Measurements from ENCODE around the gene INSL6. TPM values are rescaled to one million over a fixed set of nuclear protein-coding genes. Genes with fewer than 3 reads are reported as not detected.

Gene INSL6
- total and polyA plus RNA-seq, 2 donors from 2014 or later = 0.47 TPM; not detected in 1

DNA sequence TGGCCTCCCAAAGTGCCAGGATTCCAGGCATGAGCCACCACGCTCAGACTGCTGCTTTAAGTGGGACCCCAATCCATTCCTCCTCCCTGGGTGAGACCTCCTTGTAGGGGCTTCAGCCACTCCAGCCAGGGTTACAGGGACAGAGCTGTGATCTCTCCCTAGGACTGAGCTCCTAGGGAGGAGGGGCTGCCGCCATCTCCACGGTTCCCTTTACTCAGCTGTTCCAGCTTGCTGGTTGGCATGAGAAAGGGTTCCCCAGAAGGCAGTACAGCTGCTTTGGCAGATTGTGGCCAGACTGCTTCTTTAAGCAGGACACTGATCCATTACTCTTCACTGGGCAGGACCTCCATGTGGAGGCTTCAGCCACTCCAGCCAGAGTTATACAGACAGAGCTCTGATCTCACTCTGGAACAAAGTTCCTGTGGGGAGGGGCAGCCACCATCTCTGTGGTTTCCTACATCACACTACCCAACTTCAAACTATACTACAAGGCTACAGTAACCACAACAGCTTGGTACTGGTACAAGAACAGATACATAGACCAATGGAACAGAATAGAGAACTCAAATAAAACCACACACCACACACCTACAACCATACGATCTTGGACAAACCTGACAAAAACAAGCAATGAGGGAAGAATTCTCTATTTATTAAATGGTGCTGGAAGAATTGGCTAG is 7.2 kb downstream of the INSL6 start:
- no peaks in the 10 kb centered on the region for H3K4me1 ChIP-seq (ENCODE audit: control insufficient read depth in 2 of 3, insufficient read depth in 2 of 3, low read depth in 1 of 3, low read length in 3 of 3)
- no peaks in the 10 kb centered on the region for H3K27me3 ChIP-seq (ENCODE audit: control insufficient read depth, insufficient read depth, low read length)
- FAIRE-seq = no peak
- no peak for DNase-seq
- intact Hi-C loops (cut with DNase I) = no loop called here
- H3K9me3 ChIP-seq (ENCODE audit: control insufficient read depth in 2 of 3, insufficient read depth in 1 of 3, low read length in 3 of 3) = peaks cover 0 to 2% (median 0%) of the 10 kb centered on the region in 3 donors
- TF ChIP-seq, protein P1, sequence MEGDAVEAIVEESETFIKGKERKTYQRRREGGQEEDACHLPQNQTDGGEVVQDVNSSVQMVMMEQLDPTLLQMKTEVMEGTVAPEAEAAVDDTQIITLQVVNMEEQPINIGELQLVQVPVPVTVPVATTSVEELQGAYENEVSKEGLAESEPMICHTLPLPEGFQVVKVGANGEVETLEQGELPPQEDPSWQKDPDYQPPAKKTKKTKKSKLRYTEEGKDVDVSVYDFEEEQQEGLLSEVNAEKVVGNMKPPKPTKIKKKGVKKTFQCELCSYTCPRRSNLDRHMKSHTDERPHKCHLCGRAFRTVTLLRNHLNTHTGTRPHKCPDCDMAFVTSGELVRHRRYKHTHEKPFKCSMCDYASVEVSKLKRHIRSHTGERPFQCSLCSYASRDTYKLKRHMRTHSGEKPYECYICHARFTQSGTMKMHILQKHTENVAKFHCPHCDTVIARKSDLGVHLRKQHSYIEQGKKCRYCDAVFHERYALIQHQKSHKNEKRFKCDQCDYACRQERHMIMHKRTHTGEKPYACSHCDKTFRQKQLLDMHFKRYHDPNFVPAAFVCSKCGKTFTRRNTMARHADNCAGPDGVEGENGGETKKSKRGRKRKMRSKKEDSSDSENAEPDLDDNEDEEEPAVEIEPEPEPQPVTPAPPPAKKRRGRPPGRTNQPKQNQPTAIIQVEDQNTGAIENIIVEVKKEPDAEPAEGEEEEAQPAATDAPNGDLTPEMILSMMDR (IDR thresholded peaks at IDR 0.05; ENCODE audit: borderline replicate concordance, extremely low read depth, insufficient read depth) = no peak
- no peak overlapping the region for H3K4me3 ChIP-seq (ENCODE audit: low read length in 3 of 3)
- H3K9ac ChIP-seq (ENCODE audit: low read length in 3 of 3) = no peak overlapping the region
- H3K27ac ChIP-seq (ENCODE audit: low read depth in 2 of 2, low read length in 2 of 2) = no peak overlapping the region
- no peaks in the 10 kb centered on the region for H3K36me3 ChIP-seq (ENCODE audit: control insufficient read depth in 2 of 3, insufficient read depth in 3 of 3, low read length in 3 of 3)

GRCh38 chr9:5146241-5146640 is 39.2 kb downstream of the INSL6 start:
- H3K4me1 ChIP-seq (ENCODE audit: control insufficient read depth in 2 of 3, insufficient read depth in 2 of 3, low read depth in 1 of 3, low read length in 3 of 3) = no peaks in the 10 kb centered on the region
- TF ChIP-seq, protein P1 (IDR thresholded peaks at IDR 0.05; ENCODE audit: borderline replicate concordance, extremely low read depth, insufficient read depth) = no peak
- H3K9ac ChIP-seq (ENCODE audit: low read length in 3 of 3) = no peak overlapping the region
- peaks cover 0 to 5% (median 0%) of the 10 kb centered on the region in 3 donors for H3K9me3 ChIP-seq (ENCODE audit: control insufficient read depth in 2 of 3, insufficient read depth in 1 of 3, low read length in 3 of 3)
- intact Hi-C loops (cut with DNase I) = no loop called here
- no peak for FAIRE-seq
- H3K4me3 ChIP-seq (ENCODE audit: low read length in 3 of 3) = no peak overlapping the region
- H3K27me3 ChIP-seq (ENCODE audit: control insufficient read depth, insufficient read depth, low read length) = no peaks in the 10 kb centered on the region
- no peaks in the 10 kb centered on the region for H3K36me3 ChIP-seq (ENCODE audit: control insufficient read depth in 2 of 3, insufficient read depth in 3 of 3, low read length in 3 of 3)
- H3K27ac ChIP-seq (ENCODE audit: low read depth in 2 of 2, low read length in 2 of 2) = no peak overlapping the region
- DNase-seq = peak in 1 of 5 donors; percentile 21

DNA sequence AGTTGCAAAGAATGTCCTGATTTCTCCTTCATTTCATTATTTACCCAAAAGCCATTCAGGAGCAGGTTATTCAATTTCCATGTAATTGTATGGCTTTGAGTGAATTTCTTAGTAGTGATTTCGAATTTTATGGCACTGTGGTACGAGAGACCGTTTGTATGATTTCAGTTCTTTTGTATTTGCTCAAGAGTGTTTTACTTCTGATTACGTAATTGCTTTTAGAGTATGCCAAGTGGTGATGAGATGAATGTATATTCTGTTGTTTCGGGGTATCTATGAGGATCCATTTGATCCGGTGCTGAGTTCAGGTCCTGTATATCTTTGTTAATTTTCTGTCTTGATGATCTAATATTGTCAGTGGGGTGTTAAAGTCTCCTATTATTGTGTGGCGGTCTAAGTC is 41.2 kb downstream of the INSL6 start:
- H3K4me1 ChIP-seq (ENCODE audit: control insufficient read depth in 2 of 3, insufficient read depth in 2 of 3, low read depth in 1 of 3, low read length in 3 of 3) = no peaks in the 10 kb centered on the region
- no peak for FAIRE-seq
- DNase-seq = no peak
- H3K9me3 ChIP-seq (ENCODE audit: control insufficient read depth in 2 of 3, insufficient read depth in 1 of 3, low read length in 3 of 3) = peaks cover 0 to 5% (median 0%) of the 10 kb centered on the region in 3 donors
- no peak overlapping the region for H3K4me3 ChIP-seq (ENCODE audit: low read length in 3 of 3)
- H3K9ac ChIP-seq (ENCODE audit: low read length in 3 of 3) = no peak overlapping the region
- intact Hi-C loops (cut with DNase I) = no loop called here
- H3K36me3 ChIP-seq (ENCODE audit: control insufficient read depth in 2 of 3, insufficient read depth in 3 of 3, low read length in 3 of 3) = no peaks in the 10 kb centered on the region
- no peak overlapping the region for H3K27ac ChIP-seq (ENCODE audit: low read depth in 2 of 2, low read length in 2 of 2)
- TF ChIP-seq, protein P1 (IDR thresholded peaks at IDR 0.05; ENCODE audit: borderline replicate concordance, extremely low read depth, insufficient read depth) = no peak
- no peaks in the 10 kb centered on the region for H3K27me3 ChIP-seq (ENCODE audit: control insufficient read depth, insufficient read depth, low read length)

Data from kidney (tissue), 14 donors.